NCI-H1417 (cell line): ENCODE data around the gene DDX17.

Experiments used
- DNase-seq, 3 experiments: peaks; one replicate each; lab custom pipeline; 2025; lab: John Stamatoyannopoulos, UW

DDX17 gene

GRCh38 chr22:38506118-38506962 lies at the start of gene DDX17:
DDX17 (minus strand) TSS chr22:38506311.
- peak; percentile 91 to 97 (median 93) for DNase-seq

- DNase-seq: no peak
Measured at GRCh38 chr22:38554281-38554680, 48.2 kb upstream of the DDX17 start.

GRCh38 chr22:38549101-38549894 lies 43.2 kb upstream of the DDX17 start:
- peak in 1 of 3 experiments; percentile 3 for DNase-seq

- DNase-seq: no peak
Measured at GRCh38 chr22:38540701-38541100, 34.6 kb upstream of the DDX17 start.

- DNase-seq: no peak
Measured at GRCh38 chr22:38531251-38531938, 25.3 kb upstream of the DDX17 start.

GRCh38 chr22:38524429-38524828 lies 18.3 kb upstream of the DDX17 start:
- DNase-seq: no peak

- DNase-seq: no peak
Measured at GRCh38 chr22:38523479-38523878, 17.4 kb upstream of the DDX17 start.

- no peak for DNase-seq
Measured at GRCh38 chr22:38523029-38523428, 16.9 kb upstream of the DDX17 start.

- DNase-seq: no peak
Measured at GRCh38 chr22:38519453-38520250, 13.5 kb upstream of the DDX17 start.

GRCh38 chr22:38518620-38519019 lies 12.5 kb upstream of the DDX17 start:
- no peak for DNase-seq

GRCh38 chr22:38513063-38513462 lies 7.0 kb upstream of the DDX17 start:
- DNase-seq: peak in 2 of 3 experiments; percentile 2 to 26

- DNase-seq: no peak
Measured at GRCh38 chr22:38510416-38510970, 4.4 kb upstream of the DDX17 start.

- peak; percentile 37 to 84 (median 79) for DNase-seq
Measured at GRCh38 chr22:38505541-38506117, 482 bp downstream of the DDX17 start.

- peak in 2 of 3 experiments; percentile 26 to 51 for DNase-seq
Measured at GRCh38 chr22:38504731-38505540, 1.2 kb downstream of the DDX17 start.

- no peak for DNase-seq
Measured at GRCh38 chr22:38503021-38503420, 3.1 kb downstream of the DDX17 start.

- DNase-seq: no peak
Measured at GRCh38 chr22:38501797-38502672, 4.1 kb downstream of the DDX17 start.

- DNase-seq: no peak
Measured at GRCh38 chr22:38497869-38498268, 8.2 kb downstream of the DDX17 start.

- DNase-seq: no peak
Measured at GRCh38 chr22:38494939-38495338, 11.2 kb downstream of the DDX17 start.

GRCh38 chr22:38494498-38494897 lies 11.6 kb downstream of the DDX17 start:
- DNase-seq: no peak
